ENCODE data around the gene TMEM213.

Gene TMEM213

GRCh38 chr7:138878051-138878450 is 80.3 kb downstream of the TMEM213 start:
- DNase-seq = no peak

GRCh38 chr7:138878856-138879255 is 81.1 kb downstream of the TMEM213 start:
- no peak for DNase-seq

- no peak for DNase-seq
Observed at GRCh38 chr7:138879356-138879755, 81.6 kb downstream of the TMEM213 start.

GRCh38 chr7:138880881-138881578 is 83.2 kb downstream of the TMEM213 start:
- DNase-seq = no peak

- DNase-seq = no peak
Observed at GRCh38 chr7:138881579-138882188, 83.9 kb downstream of the TMEM213 start.

GRCh38 chr7:138882249-138882648 is 84.5 kb downstream of the TMEM213 start:
- DNase-seq = peak; percentile 18

- peak; percentile 20 for DNase-seq
Observed at GRCh38 chr7:138885383-138886147, 87.8 kb downstream of the TMEM213 start.

- peak; percentile 35 for DNase-seq
Observed at GRCh38 chr7:138886501-138886917, 88.7 kb downstream of the TMEM213 start.

GRCh38 chr7:138887085-138887710 is 89.4 kb downstream of the TMEM213 start:
- no peak for DNase-seq

Measured in activated CD4-positive, alpha-beta T cell treated with anti-CD3 and anti-CD28 coated beads for 48 hours (primary cell).